ENCODE results near the gene FBXW5. TPM values are rescaled to one million over a fixed set of nuclear protein-coding genes. Genes with fewer than 3 reads are reported as not detected.

FBXW5 gene
- total and polyA plus RNA-seq, 9 of the 15 experiments (the other 6 are each of a cell fraction or from before 2014, with no cell fraction given) = 0.21 to 128 (median 37.0) TPM

DNA sequence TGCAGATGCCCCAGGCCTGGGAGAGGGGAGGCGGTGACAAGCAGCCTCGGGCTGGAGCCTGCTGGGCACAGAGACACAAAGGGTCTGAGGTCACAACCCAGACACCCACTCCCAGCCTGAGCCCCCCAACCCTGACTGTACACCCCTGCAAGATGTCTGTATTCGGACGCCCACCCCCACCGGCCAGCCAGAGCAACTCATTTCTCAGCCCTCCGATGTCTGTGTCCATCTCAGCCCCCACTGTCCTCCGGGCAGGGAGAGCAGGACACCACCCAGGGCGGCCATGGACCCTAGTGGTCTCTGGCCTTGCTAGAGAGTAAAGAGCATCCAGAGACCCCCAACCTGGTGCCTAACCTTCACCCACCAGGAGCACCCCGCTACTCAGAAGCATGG lies 11.4 kb upstream of the FBXW5 start:
- Histone ChIP-seq H3K27me3 (ENCODE audit: control insufficient read depth in 2 of 2, insufficient read depth in 2 of 2, low read length in 2 of 2) (peaks cover 2 to 7% of the 10 kb centered on the region in 2 experiments; a peak in 3 of 5 replicates), H3K9ac (ENCODE audit: insufficient read depth in 1 of 2, low read depth in 2 of 2, low read length in 2 of 2) (no peak overlapping the region; a peak in 1 of 4 replicates), H4K20me1 (replicated peaks; ENCODE audit: control insufficient read depth, insufficient read depth, low read length) (0 out of 2 replicates have a peak, but pooled peaks cover 4% of the 10 kb centered on the region), H3K27ac (ENCODE audit: extremely low read depth, low read depth, low read length) (no peak overlapping the region), H3K4me2 (ENCODE audit: insufficient read depth, low read length) (no peak overlapping the region), H3K4me3 (no peak overlapping the region), H3K36me3 (ENCODE audit: control insufficient read depth, insufficient read depth, low read length) (no peaks in the 10 kb centered on the region), H3K9me3 (replicated peaks; ENCODE audit: control insufficient read depth, insufficient read depth, low read depth, low read length) (no peaks in the 10 kb centered on the region), H3K79me2 (ENCODE audit: control insufficient read depth, insufficient read depth, low read length) (no peaks in the 10 kb centered on the region), H2AFZ (ENCODE audit: low read depth, low read length) (no peak overlapping the region), H3K9me1 (ENCODE audit: control insufficient read depth, insufficient read depth, low read length) (no peaks in the 10 kb centered on the region), H3K4me1 (replicated peaks in 1 of 2; ENCODE audit: control insufficient read depth in 2 of 2, insufficient read depth in 2 of 2, low read length in 2 of 2) (peaks cover 0 to 61% of the 10 kb centered on the region in 2 experiments; a peak in 2 of 5 replicates)
- FAIRE-seq (no peak), ATAC-seq (no peak), DNase-seq (ENCODE audit: extremely low read depth in 1 of 4, low spot score in 3 of 4) (no peak)
- TF ChIP-seq MAFG (tag; conservative IDR thresholded peaks at IDR 0.05) = no peak
- no peak for TF ChIP-seq PML (IDR thresholded peaks at IDR 0.05; ENCODE audit: low read length)
- TF ChIP-seq, protein P1, sequence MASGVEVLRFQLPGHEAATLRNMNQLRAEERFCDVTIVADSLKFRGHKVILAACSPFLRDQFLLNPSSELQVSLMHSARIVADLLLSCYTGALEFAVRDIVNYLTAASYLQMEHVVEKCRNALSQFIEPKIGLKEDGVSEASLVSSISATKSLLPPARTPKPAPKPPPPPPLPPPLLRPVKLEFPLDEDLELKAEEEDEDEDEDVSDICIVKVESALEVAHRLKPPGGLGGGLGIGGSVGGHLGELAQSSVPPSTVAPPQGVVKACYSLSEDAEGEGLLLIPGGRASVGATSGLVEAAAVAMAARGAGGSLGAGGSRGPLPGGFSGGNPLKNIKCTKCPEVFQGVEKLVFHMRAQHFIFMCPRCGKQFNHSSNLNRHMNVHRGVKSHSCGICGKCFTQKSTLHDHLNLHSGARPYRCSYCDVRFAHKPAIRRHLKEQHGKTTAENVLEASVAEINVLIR (CRISPR knock-in tag; IDR thresholded peaks at IDR 0.05) = no peak
- TF ChIP-seq KLF16 (IDR thresholded peaks at IDR 0.05) = no peak
- TF ChIP-seq, protein P2, sequence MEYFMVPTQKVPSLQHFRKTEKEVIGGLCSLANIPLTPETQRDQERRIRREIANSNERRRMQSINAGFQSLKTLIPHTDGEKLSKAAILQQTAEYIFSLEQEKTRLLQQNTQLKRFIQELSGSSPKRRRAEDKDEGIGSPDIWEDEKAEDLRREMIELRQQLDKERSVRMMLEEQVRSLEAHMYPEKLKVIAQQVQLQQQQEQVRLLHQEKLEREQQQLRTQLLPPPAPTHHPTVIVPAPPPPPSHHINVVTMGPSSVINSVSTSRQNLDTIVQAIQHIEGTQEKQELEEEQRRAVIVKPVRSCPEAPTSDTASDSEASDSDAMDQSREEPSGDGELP (CRISPR knock-in tag; IDR thresholded peaks at IDR 0.05; ENCODE audit: borderline replicate concordance) = no peak
- TF ChIP-seq, protein P3, sequence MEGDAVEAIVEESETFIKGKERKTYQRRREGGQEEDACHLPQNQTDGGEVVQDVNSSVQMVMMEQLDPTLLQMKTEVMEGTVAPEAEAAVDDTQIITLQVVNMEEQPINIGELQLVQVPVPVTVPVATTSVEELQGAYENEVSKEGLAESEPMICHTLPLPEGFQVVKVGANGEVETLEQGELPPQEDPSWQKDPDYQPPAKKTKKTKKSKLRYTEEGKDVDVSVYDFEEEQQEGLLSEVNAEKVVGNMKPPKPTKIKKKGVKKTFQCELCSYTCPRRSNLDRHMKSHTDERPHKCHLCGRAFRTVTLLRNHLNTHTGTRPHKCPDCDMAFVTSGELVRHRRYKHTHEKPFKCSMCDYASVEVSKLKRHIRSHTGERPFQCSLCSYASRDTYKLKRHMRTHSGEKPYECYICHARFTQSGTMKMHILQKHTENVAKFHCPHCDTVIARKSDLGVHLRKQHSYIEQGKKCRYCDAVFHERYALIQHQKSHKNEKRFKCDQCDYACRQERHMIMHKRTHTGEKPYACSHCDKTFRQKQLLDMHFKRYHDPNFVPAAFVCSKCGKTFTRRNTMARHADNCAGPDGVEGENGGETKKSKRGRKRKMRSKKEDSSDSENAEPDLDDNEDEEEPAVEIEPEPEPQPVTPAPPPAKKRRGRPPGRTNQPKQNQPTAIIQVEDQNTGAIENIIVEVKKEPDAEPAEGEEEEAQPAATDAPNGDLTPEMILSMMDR (IDR thresholded peaks at IDR 0.05 in 2 of 3, conservative IDR thresholded peaks at IDR 0.05 in 1 of 3; ENCODE audit: insufficient read depth in 2 of 3, low read depth in 1 of 3, low read length in 3 of 3) = no peak
- no peak for TF ChIP-seq MTA3 (IDR thresholded peaks at IDR 0.05; ENCODE audit: borderline replicate concordance)
- TF ChIP-seq, protein P4, sequence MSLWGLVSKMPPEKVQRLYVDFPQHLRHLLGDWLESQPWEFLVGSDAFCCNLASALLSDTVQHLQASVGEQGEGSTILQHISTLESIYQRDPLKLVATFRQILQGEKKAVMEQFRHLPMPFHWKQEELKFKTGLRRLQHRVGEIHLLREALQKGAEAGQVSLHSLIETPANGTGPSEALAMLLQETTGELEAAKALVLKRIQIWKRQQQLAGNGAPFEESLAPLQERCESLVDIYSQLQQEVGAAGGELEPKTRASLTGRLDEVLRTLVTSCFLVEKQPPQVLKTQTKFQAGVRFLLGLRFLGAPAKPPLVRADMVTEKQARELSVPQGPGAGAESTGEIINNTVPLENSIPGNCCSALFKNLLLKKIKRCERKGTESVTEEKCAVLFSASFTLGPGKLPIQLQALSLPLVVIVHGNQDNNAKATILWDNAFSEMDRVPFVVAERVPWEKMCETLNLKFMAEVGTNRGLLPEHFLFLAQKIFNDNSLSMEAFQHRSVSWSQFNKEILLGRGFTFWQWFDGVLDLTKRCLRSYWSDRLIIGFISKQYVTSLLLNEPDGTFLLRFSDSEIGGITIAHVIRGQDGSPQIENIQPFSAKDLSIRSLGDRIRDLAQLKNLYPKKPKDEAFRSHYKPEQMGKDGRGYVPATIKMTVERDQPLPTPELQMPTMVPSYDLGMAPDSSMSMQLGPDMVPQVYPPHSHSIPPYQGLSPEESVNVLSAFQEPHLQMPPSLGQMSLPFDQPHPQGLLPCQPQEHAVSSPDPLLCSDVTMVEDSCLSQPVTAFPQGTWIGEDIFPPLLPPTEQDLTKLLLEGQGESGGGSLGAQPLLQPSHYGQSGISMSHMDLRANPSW (CRISPR knock-in tag; IDR thresholded peaks at IDR 0.05) = no peak
- TF ChIP-seq GATAD2A (IDR thresholded peaks at IDR 0.05) = no peak
- TF ChIP-seq HMGN3 (IDR thresholded peaks at IDR 0.05; ENCODE audit: borderline replicate concordance, extremely low read depth, insufficient read length, low read depth, low read length) = no peak
- TF ChIP-seq, protein P5, sequence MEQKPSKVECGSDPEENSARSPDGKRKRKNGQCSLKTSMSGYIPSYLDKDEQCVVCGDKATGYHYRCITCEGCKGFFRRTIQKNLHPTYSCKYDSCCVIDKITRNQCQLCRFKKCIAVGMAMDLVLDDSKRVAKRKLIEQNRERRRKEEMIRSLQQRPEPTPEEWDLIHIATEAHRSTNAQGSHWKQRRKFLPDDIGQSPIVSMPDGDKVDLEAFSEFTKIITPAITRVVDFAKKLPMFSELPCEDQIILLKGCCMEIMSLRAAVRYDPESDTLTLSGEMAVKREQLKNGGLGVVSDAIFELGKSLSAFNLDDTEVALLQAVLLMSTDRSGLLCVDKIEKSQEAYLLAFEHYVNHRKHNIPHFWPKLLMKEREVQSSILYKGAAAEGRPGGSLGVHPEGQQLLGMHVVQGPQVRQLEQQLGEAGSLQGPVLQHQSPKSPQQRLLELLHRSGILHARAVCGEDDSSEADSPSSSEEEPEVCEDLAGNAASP (IDR thresholded peaks at IDR 0.05) = no peak
- no peak for TF ChIP-seq RFX7 (CRISPR knock-in tag; IDR thresholded peaks at IDR 0.05)
- POLR2A ChIA-PET = no interaction called here
- intact Hi-C loops (cut with micrococcal nuclease) = no loop called here
- BruUV-seq (replicated peaks) = no TSS peak
- in situ Hi-C loops (cut with MboI) = no loop called here
- CTCF ChIA-PET (ENCODE audit: low intra/inter-chr PET ratio) = no interaction called here
- 9% methylated on average over 9 of the region's 9 CpGs for WGBS (ENCODE audit: insufficient coverage, low coverage, missing lambda C conversion rate)

All from K562 (cell line).